GM23338 (cell line): Measurements from ENCODE around the gene OSBPL3. TPM values are rescaled to one million over a fixed set of nuclear protein-coding genes. Genes with fewer than 3 reads are reported as not detected.

Experiments
- ATAC-seq: fragments of 200-7000 bp; cut with Tn5 transposase; 3 replicates; pipeline ENCODE4 v1.9.1; 2020
- DNase-seq: peaks from one replicate; pipeline ENCODE4 v3.0.0-alpha.2; 2015; ENCODE audit warnings: low spot score
- H2AFZ ChIP-seq: fragments of 200-600 bp; sonication (generic); 2 replicates; pipeline ENCODE4 v1.8.0; 2016; ENCODE audit warnings: antibody characterized with exemption, mild to moderate bottlenecking, moderate library complexity
- H3F3A ChIP-seq: fragments of 200-600 bp; sonication (generic); replicated peaks from 2 replicates; pipeline ENCODE4 v1.8.0; 2017; ENCODE audit warnings: antibody characterized with exemption, mixed run types, low read depth
- H3K27ac ChIP-seq: fragments of 200-600 bp; sonication (generic); 2 replicates; pipeline ENCODE4 v1.6.1; 2016; ENCODE audit warnings: low read depth
- H3K27me3 ChIP-seq: fragments of 200-600 bp; sonication (generic); 2 replicates; pipeline ENCODE4 v1.8.0; 2016; ENCODE audit warnings: mild to moderate bottlenecking, mixed run types, moderate library complexity; ENCODE audit not compliant: insufficient read depth
- H3K36me3 ChIP-seq: fragments of 200-600 bp; sonication (generic); 2 replicates; pipeline ENCODE4 v1.8.0; 2016; ENCODE audit warnings: mild to moderate bottlenecking; ENCODE audit not compliant: insufficient read depth
- H3K4me1 ChIP-seq: fragments of 200-600 bp; sonication (generic); 2 replicates; pipeline ENCODE4 v1.8.0; 2016; ENCODE audit warnings: mild to moderate bottlenecking, moderate library complexity; ENCODE audit not compliant: insufficient read depth
- H3K4me2 ChIP-seq: fragments of 200-600 bp; sonication (generic); 2 replicates; pipeline ENCODE4 v1.7.1; 2017; ENCODE audit warnings: mixed run types
- H3K4me3 ChIP-seq: fragments of 200-600 bp; sonication (generic); 2 replicates; pipeline ENCODE4 v1.6.1; 2016; ENCODE audit warnings: mixed run types
- H3K79me2 ChIP-seq: fragments of 200-600 bp; sonication (generic); replicated peaks from 2 replicates; pipeline ENCODE4 v1.8.0; 2017; ENCODE audit warnings: mild to moderate bottlenecking; ENCODE audit not compliant: insufficient read depth
- H3K9me2 ChIP-seq: fragments of 200-600 bp; sonication (generic); 2 replicates; pipeline ENCODE4 v1.8.0; 2017; ENCODE audit not compliant: insufficient read depth
- H4K20me1 ChIP-seq: fragments of 200-600 bp; sonication (generic); replicated peaks from 2 replicates; pipeline ENCODE4 v1.8.0; 2017; ENCODE audit warnings: mild to moderate bottlenecking; ENCODE audit not compliant: insufficient read depth
- H3K27ac Mint-ChIP-seq: 2 replicates; pipeline ENCODE4 v1.8.0; 2020; ENCODE audit warnings: inconsistent platforms, mild to moderate bottlenecking, moderate library complexity, mixed read lengths
- H3K27me3 Mint-ChIP-seq: 3 replicates; pipeline ENCODE4 v1.8.0; 2022; ENCODE audit warnings: low read depth, mild to moderate bottlenecking, moderate library complexity, mixed read lengths, inconsistent platforms; ENCODE audit not compliant: insufficient read depth, poor library complexity
- H3K36me3 Mint-ChIP-seq: 3 replicates; pipeline ENCODE4 v1.8.0; 2021; ENCODE audit warnings: low read depth, mild to moderate bottlenecking, inconsistent platforms, moderate library complexity, mixed read lengths
- H3K4me1 Mint-ChIP-seq: 3 replicates; pipeline ENCODE4 v1.8.0; 2020; ENCODE audit warnings: mild to moderate bottlenecking, inconsistent platforms, mixed read lengths
- H3K4me3 Mint-ChIP-seq: 3 replicates; pipeline ENCODE4 v1.8.0; 2021; ENCODE audit warnings: moderate library complexity, mild to moderate bottlenecking, inconsistent platforms, mixed read lengths
- H3K9me3 Mint-ChIP-seq: 3 replicates; pipeline ENCODE4 v1.8.0; 2020; ENCODE audit warnings: moderate library complexity, mild to moderate bottlenecking, inconsistent platforms, mixed read lengths
- CREB1 ChIP-seq: fragments of 250-450 bp; sonication (Bioruptor Pico); IDR thresholded peaks from 2 replicates; pipeline ENCODE4 v1.5.0; 2020; ENCODE audit warnings: low read depth, mild to moderate bottlenecking, moderate library complexity
- EZH2 ChIP-seq: fragments of 200-600 bp; sonication (generic); IDR thresholded peaks from one replicate; pipeline ENCODE4 v1.8.0; 2017; ENCODE audit warnings: antibody characterized with exemption, mild to moderate bottlenecking, low read depth; ENCODE audit not compliant: unreplicated experiment
- EZH2phosphoT487 ChIP-seq: fragments of 200-600 bp; sonication (generic); IDR thresholded peaks from one replicate; pipeline ENCODE4 v1.8.1; 2018; ENCODE audit warnings: antibody characterized with exemption; ENCODE audit not compliant: unreplicated experiment
- JUNB ChIP-seq: IDR thresholded peaks from one replicate; pipeline ENCODE4 v1.6.1; 2016; ENCODE audit warnings: antibody characterized with exemption; ENCODE audit not compliant: unreplicated experiment
- POLR2AphosphoS5 ChIP-seq: IDR thresholded peaks from 2 replicates; pipeline ENCODE4 v1.6.1; 2016; ENCODE audit warnings: antibody characterized with exemption, low read depth
- STAT1 ChIP-seq: IDR thresholded peaks from one replicate; pipeline ENCODE4 v1.6.1; 2016; ENCODE audit warnings: antibody characterized with exemption; ENCODE audit not compliant: unreplicated experiment
- ZNF331 ChIP-seq: fragments of 250-450 bp; sonication (Bioruptor Pico); IDR thresholded peaks from 2 replicates; pipeline ENCODE4 v1.5.0; 2020; ENCODE audit warnings: low read depth, mild to moderate bottlenecking, moderate library complexity
- ZNF462 ChIP-seq: fragments of 250-450 bp; sonication (Bioruptor Pico); IDR thresholded peaks from 2 replicates; pipeline ENCODE4 v1.5.0; 2020; ENCODE audit warnings: mild to moderate bottlenecking, moderate library complexity
- polyA plus RNA-seq: library from polyadenylated mRNA; unstranded; fragments of >200 nt; fragmentation: Nextera tagmentation; extraction: Ambion mirVana; gene quantifications from 2 replicates; pipeline ENCODE4 v1.2.1, GENCODE V29; 2016
- total RNA-seq: library from RNA; depleted of rRNA; stranded (reverse); fragments of >200 nt; shearing (Covaris generic); gene quantifications from 2 replicates; pipeline ENCODE4 v1.2.3, GENCODE V29; 2014

The OSBPL3 gene
- total and polyA plus RNA-seq, 2 experiments from 2014 or later: 7.2 to 15.7 TPM

GRCh38 chr7:24802300-24802699, 177.7 kb downstream of the OSBPL3 start (continued):
- TF ChIP-seq ZNF462 (CRISPR knock-in tag) (no peak), JUNB (no peak), EZH2 (no peak), STAT1 (no peak)

GRCh38 chr7:24801883-24802282, 178.1 kb downstream of the OSBPL3 start:
- no peak overlapping the region for H3K4me3 ChIP-seq
- peaks cover 33% of the 10 kb centered on the region for H3K36me3 Mint-ChIP-seq
- no peaks in the 10 kb centered on the region for H3F3A ChIP-seq
- H3K27ac ChIP-seq: no peak overlapping the region
- H3K27ac Mint-ChIP-seq: no peak overlapping the region
- H4K20me1 ChIP-seq: no peaks in the 10 kb centered on the region
- no peak for ATAC-seq
- H3K27me3 Mint-ChIP-seq: no peaks in the 10 kb centered on the region
- no peaks in the 10 kb centered on the region for H3K9me3 Mint-ChIP-seq
- no peaks in the 10 kb centered on the region for H3K9me2 ChIP-seq
- no peaks in the 10 kb centered on the region for H3K27me3 ChIP-seq
- 0 out of 2 replicates have a peak, but pooled peaks cover 12% of the 10 kb centered on the region for H3K36me3 ChIP-seq
- DNase-seq: no peak
- H2AFZ ChIP-seq: no peak overlapping the region
- no peak overlapping the region for H3K4me3 Mint-ChIP-seq
- no peaks in the 10 kb centered on the region for H3K4me1 ChIP-seq
- H3K4me1 Mint-ChIP-seq: peaks cover 6% of the 10 kb centered on the region; the same call in 2 of the 3 replicates
- no peaks in the 10 kb centered on the region for H3K79me2 ChIP-seq
- no peak overlapping the region for H3K4me2 ChIP-seq
- TF ChIP-seq ZNF331 (CRISPR knock-in tag): no peak
- TF ChIP-seq POLR2AphosphoS5: no peak
- no peak for TF ChIP-seq EZH2
- TF ChIP-seq CREB1 (CRISPR knock-in tag): no peak
- TF ChIP-seq STAT1: no peak
- no peak for TF ChIP-seq EZH2phosphoT487
- no peak for TF ChIP-seq ZNF462 (CRISPR knock-in tag)
